Central memory CD8-positive, alpha-beta T cell (primary cell): ENCODE measurements around the gene CNTN2.
A peak's percentile ranks its signal among the peaks of the same experiment; 100 is the strongest.

ENCODE experiments used
- ATAC-seq: fragments of 150-1000 bp; cut with Tn5 transposase; replicated peaks from 2 replicates; pipeline ENCODE4 v1.10.0; 2022; ENCODE audit warnings: mild to moderate bottlenecking, moderate FRiP score, moderate number of reproducible peaks; ENCODE audit not compliant: poor library complexity, severe bottlenecking; ENCODE audit errors: extremely low read depth
- DNase-seq, 2 donors: peaks; one replicate each; pipeline ENCODE4 v3.0.0; 2021; ENCODE audit warnings: low spot score in 2 of 2
- H3K27ac Mint-ChIP-seq: one replicate; pipeline ENCODE4 v1.8.0; 2022; ENCODE audit warnings: low read depth, mild to moderate bottlenecking, moderate library complexity, mixed read lengths
- H3K27me3 Mint-ChIP-seq: one replicate; pipeline ENCODE4 v1.8.0; 2022; ENCODE audit warnings: mixed read lengths
- H3K36me3 Mint-ChIP-seq: one replicate; pipeline ENCODE4 v1.8.0; 2022; ENCODE audit warnings: mild to moderate bottlenecking, moderate library complexity, mixed read lengths; ENCODE audit not compliant: insufficient read depth
- H3K4me1 Mint-ChIP-seq: one replicate; pipeline ENCODE4 v1.8.0; 2022; ENCODE audit warnings: mixed read lengths
- H3K4me3 Mint-ChIP-seq: one replicate; pipeline ENCODE4 v1.8.0; 2022; ENCODE audit warnings: mild to moderate bottlenecking, moderate library complexity, mixed read lengths
- H3K9me3 Mint-ChIP-seq: one replicate; pipeline ENCODE4 v1.8.0; 2022; ENCODE audit warnings: mixed read lengths

The CNTN2 gene

DNA sequence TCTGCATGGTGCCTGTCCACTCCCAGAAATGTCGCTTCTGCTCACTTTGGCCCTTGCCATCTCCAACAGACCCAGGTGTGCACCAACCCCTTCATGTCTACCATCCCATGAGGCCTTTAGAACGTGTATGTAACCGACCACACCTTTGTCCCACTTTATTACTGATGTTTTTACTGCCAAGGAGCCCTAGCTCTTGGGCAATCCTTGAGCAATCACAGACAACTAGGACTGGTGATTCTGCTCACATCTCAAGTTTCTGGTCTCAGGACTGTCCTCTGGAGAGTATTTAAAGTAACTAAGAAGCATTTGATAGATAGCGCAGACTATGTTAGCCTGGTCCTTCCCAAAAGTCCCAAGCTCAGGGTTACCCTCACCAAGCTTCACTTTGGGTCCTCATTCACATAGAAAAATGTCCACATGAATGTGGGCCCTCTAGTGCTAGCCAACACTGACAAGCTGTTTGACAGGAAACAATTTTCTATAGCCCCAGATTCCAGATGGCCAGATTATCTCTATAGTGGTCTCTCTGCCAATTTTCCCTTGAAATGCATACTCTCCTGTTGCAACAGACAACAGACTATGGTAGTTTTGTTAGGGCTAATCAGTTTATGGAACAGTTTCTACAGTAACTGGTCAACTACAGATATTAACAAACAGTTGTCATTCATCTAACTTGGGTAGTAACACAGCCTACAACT lies 48.2 kb downstream of the CNTN2 start:
- H3K27me3 Mint-ChIP-seq = no peaks in the 10 kb centered on the region
- no peak for DNase-seq
- no peak for ATAC-seq
- no peak overlapping the region for H3K4me3 Mint-ChIP-seq
- H3K36me3 Mint-ChIP-seq = peaks cover 78% of the 10 kb centered on the region
- H3K4me1 Mint-ChIP-seq = no peaks in the 10 kb centered on the region
- no peaks in the 10 kb centered on the region for H3K9me3 Mint-ChIP-seq
- H3K27ac Mint-ChIP-seq = no peak overlapping the region

- no peak overlapping the region for H3K4me3 Mint-ChIP-seq
These were observed 52.4 kb downstream of the CNTN2 start for GRCh38 chr1:205095422-205095821.

GRCh38 chr1:205098242-205098641 lies 55.2 kb downstream of the CNTN2 start:
- no peak for ATAC-seq
- H3K27ac Mint-ChIP-seq = no peak overlapping the region

More at GRCh38 chr1:205095422-205095821, 52.4 kb downstream of the CNTN2 start:
- H3K27ac Mint-ChIP-seq = no peak overlapping the region
- peaks cover 83% of the 10 kb centered on the region for H3K36me3 Mint-ChIP-seq
- H3K4me1 Mint-ChIP-seq = no peaks in the 10 kb centered on the region
- ATAC-seq (no peak), DNase-seq (no peak)
- no peaks in the 10 kb centered on the region for H3K27me3 Mint-ChIP-seq
- no peaks in the 10 kb centered on the region for H3K9me3 Mint-ChIP-seq

DNA sequence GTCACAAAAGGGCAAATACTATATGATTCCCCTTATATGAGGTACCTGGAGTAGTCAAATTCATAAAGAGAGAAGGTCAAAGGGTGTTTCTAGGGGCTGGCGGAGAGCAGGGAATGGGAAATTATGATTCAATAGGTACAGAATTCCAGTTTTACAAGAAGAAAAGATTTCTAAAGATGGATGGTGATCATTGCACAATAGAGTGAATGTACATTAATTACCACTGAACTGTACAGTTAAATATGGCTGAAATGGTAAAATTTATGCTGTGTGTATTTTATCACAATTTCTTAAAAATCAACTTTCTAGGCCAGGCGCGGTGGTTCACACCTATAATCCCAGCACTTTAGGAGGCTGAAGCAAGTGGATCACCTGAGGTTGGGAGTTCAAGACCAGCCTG lies 59.4 kb downstream of the CNTN2 start:
- Mint-ChIP-seq H3K36me3 (peaks cover 84% of the 10 kb centered on the region), H3K4me3 (no peak overlapping the region), H3K27me3 (no peaks in the 10 kb centered on the region), H3K27ac (peak overlapping the region; percentile 62), H3K9me3 (no peaks in the 10 kb centered on the region), H3K4me1 (peaks cover 6% of the 10 kb centered on the region)
- no peak for ATAC-seq
- DNase-seq = no peak

More at GRCh38 chr1:205098242-205098641, 55.2 kb downstream of the CNTN2 start:
- no peak for DNase-seq
- Mint-ChIP-seq H3K4me1 (no peaks in the 10 kb centered on the region), H3K36me3 (peaks cover 83% of the 10 kb centered on the region), H3K4me3 (no peak overlapping the region), H3K9me3 (no peaks in the 10 kb centered on the region), H3K27me3 (no peaks in the 10 kb centered on the region)

DNA sequence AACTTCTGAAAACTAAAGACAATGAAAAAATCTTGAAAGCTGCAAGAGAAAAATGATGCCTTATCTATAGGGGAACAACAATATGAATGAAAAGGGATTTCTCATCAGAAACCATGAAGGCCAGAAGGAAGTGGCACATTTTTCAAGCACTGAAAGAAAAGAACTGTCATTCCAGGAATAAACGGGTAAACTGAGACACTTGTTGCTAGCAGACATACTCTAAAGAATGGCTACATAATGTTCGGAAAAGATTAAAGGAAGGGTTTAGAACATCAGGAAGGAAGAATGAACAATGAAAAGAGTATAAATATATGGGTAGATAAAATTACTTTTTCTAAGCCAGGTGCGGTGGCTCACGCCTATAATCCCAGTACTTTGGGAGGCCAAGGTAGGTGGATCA lies 64.3 kb downstream of the CNTN2 start:
- no peak for DNase-seq
- H3K4me1 Mint-ChIP-seq = peaks cover 25% of the 10 kb centered on the region

DNA sequence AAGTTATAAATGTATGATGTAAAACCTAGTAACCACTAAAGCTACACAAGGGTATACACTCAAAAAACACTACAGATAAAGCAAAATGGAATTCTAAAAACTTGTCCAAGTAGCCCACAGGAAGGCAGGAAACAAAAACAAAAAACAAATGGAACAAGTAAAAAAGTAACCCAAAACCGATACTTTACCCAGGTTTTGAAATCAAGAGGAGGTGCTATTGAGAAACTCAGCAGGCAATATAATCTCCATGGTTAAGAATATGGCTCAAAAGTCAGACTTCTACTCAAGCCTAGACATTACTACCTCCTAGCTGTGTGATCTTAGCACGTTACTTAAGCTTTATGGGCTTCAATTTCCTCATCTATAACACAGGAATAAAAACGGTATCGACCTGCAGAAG lies 65.5 kb downstream of the CNTN2 start:
- Mint-ChIP-seq H3K9me3 (no peaks in the 10 kb centered on the region), H3K27ac (no peak overlapping the region), H3K36me3 (peaks cover 66% of the 10 kb centered on the region), H3K4me1 (peaks cover 27% of the 10 kb centered on the region), H3K27me3 (no peaks in the 10 kb centered on the region), H3K4me3 (no peak overlapping the region)
- ATAC-seq (no peak), DNase-seq (no peak)

More for the DNA sequence above, 64.3 kb downstream of the CNTN2 start:
- H3K4me3 Mint-ChIP-seq = no peak overlapping the region
- H3K27ac Mint-ChIP-seq = peak overlapping the region; percentile 3
- no peak for ATAC-seq
- H3K9me3 Mint-ChIP-seq = no peaks in the 10 kb centered on the region
- peaks cover 67% of the 10 kb centered on the region for H3K36me3 Mint-ChIP-seq
- H3K27me3 Mint-ChIP-seq = no peaks in the 10 kb centered on the region

GRCh38 chr1:205109269-205109668 lies 66.3 kb downstream of the CNTN2 start:
- Mint-ChIP-seq H3K4me3 (no peak overlapping the region), H3K27me3 (no peaks in the 10 kb centered on the region), H3K27ac (no peak overlapping the region), H3K4me1 (peaks cover 27% of the 10 kb centered on the region), H3K9me3 (no peaks in the 10 kb centered on the region), H3K36me3 (peaks cover 60% of the 10 kb centered on the region)
- DNase-seq = no peak
- no peak for ATAC-seq

DNA sequence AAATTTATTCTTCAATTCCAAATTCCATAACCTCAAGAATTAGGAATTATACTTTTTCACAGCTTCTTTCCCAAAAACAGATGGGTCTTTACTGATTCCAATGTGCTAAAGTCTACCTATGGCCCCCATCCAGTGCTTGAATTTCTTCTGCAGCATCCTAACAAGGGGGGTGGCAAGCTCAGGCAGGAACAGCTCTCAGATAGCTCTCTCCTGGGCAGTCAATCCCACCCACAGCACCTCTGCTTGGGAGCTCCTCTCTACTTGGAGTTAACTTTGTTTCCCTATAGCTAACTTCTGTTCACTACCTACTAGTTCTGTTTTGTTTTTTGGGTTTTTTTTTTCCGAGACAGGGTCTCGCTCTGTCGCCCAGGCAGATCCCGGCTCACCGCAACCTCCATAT lies 66.7 kb downstream of the CNTN2 start:
- Mint-ChIP-seq H3K36me3 (peaks cover 56% of the 10 kb centered on the region), H3K27me3 (no peaks in the 10 kb centered on the region), H3K9me3 (no peaks in the 10 kb centered on the region), H3K4me1 (peaks cover 27% of the 10 kb centered on the region), H3K27ac (no peak overlapping the region), H3K4me3 (no peak overlapping the region)
- no peak for DNase-seq
- ATAC-seq = no peak

GRCh38 chr1:205111354-205111753 lies 68.3 kb downstream of the CNTN2 start:
- Mint-ChIP-seq H3K4me1 (peaks cover 23% of the 10 kb centered on the region), H3K36me3 (peaks cover 53% of the 10 kb centered on the region)

GRCh38 chr1:205118752-205119151 lies 75.7 kb downstream of the CNTN2 start:
- Mint-ChIP-seq H3K4me1 (peaks cover 51% of the 10 kb centered on the region), H3K36me3 (peaks cover 47% of the 10 kb centered on the region), H3K27ac (no peak overlapping the region), H3K4me3 (peak overlapping the region; percentile 23), H3K27me3 (no peaks in the 10 kb centered on the region), H3K9me3 (no peaks in the 10 kb centered on the region)
- ATAC-seq = no peak
- no peak for DNase-seq

More at GRCh38 chr1:205111354-205111753, 68.3 kb downstream of the CNTN2 start:
- H3K4me3 Mint-ChIP-seq = no peak overlapping the region
- ATAC-seq (no peak), DNase-seq (no peak)
- H3K9me3 Mint-ChIP-seq = no peaks in the 10 kb centered on the region
- no peak overlapping the region for H3K27ac Mint-ChIP-seq
- no peaks in the 10 kb centered on the region for H3K27me3 Mint-ChIP-seq

DNA sequence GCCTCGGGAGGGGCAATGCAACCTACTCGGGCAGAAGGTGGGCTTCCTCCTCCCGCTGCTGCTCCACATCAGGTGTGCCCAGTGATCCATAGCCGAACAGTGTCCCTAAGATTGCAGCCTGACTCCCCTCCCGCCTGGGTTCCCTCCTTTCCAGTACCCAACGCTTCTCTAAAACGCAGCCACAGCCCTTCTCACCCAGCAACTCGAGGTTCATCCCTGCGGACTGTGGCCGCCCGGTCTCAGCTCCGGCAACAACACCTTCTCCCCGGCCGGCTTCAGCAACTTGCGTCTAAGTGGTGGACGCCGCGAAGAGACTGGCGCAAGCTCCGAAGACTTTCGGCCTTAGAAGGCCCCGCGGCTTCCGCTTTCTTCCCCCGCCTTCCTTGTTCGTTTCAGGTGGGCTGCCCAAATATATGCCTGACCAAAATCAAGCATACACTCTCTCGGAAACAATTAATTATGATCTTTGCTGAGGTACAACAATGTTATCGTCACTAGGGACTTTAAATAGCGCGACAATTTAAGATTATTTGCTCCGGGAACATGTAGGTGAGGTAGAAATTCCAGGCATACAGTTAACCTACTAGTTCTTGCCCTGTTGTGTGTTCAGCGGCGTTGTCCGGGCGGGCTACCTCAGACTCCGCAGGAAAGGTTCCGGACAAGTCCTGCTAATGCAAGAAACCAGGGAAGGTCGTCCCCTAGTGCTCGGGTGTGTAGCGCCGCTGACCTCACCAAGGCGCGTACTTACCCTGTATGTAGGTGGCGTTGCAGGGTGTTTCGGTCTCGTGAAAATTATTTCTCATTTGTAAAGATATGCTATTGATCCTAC lies 78.9 kb downstream of the CNTN2 start, which contains the start of gene RBBP5:
Gene RBBP5 (minus strand): TSS at position 319 of the 829 bp plus-strand sequence. CDS start 105 bp downstream, at position 214.
- ATAC-seq (peak; percentile 97), DNase-seq (peak; percentile 88 to 96)
- H3K27me3 Mint-ChIP-seq = no peaks in the 10 kb centered on the region
- H3K27ac Mint-ChIP-seq = peak within 1 kb of the TSS; percentile 99
- peaks cover 30% of the 10 kb centered on the region for H3K36me3 Mint-ChIP-seq
- peak within 1 kb of the TSS; percentile 100 for H3K4me3 Mint-ChIP-seq
- no peaks in the 10 kb centered on the region for H3K9me3 Mint-ChIP-seq
- peaks cover 44% of the 10 kb centered on the region for H3K4me1 Mint-ChIP-seq

DNA sequence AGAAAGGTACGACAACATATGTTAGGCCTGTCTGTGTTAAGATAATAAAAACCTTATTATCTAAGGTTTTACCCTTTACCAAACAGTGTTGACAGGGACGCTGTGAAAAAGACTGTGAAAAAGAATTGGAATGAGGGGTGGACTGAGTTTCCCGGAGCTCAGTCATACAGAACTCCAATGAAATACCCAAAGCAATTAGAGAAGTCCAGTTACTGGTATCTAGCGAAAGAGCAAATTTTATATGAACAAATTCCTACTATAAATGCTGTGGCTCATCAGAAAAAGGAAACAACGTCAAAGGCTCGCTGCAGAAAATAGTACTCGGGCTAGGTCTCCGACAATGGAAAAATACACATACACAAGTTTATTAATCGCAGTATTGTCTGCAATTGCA lies 79.5 kb downstream of the CNTN2 start:
- peaks cover 29% of the 10 kb centered on the region for H3K36me3 Mint-ChIP-seq
- peak overlapping the region; percentile 100 for H3K4me3 Mint-ChIP-seq
- ATAC-seq = no peak
- no peaks in the 10 kb centered on the region for H3K27me3 Mint-ChIP-seq
- H3K4me1 Mint-ChIP-seq = peaks cover 43% of the 10 kb centered on the region
- H3K27ac Mint-ChIP-seq = peak overlapping the region; percentile 99
- no peaks in the 10 kb centered on the region for H3K9me3 Mint-ChIP-seq
- DNase-seq = no peak

DNA sequence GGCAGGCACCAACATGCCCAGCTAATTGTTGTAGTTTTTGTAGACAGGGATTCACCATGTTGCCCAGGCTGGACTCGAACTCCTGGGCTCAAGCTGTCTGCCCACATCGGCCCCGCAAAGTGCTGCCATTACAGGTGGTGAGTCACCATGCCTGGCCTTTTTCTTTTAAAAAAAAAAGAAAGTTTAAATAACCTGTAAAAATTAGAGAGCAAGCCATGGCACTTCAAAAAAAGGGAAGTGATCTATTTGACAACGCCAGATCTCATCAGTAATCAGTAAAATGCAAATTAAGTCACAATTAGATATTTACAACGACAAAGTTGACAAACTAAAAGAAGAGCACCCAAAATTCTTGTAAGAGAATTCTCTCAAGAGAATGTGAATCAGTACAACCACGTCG lies 81.7 kb downstream of the CNTN2 start:
- H3K27ac Mint-ChIP-seq = no peak overlapping the region
- no peak for ATAC-seq
- no peaks in the 10 kb centered on the region for H3K27me3 Mint-ChIP-seq
- no peaks in the 10 kb centered on the region for H3K9me3 Mint-ChIP-seq
- peaks cover 28% of the 10 kb centered on the region for H3K4me1 Mint-ChIP-seq
- peaks cover 19% of the 10 kb centered on the region for H3K36me3 Mint-ChIP-seq
- no peak overlapping the region for H3K4me3 Mint-ChIP-seq
- DNase-seq = no peak
